ENCODE results near the gene RABL6. TPM values are rescaled to one million over a fixed set of nuclear protein-coding genes. Genes with fewer than 3 reads are reported as not detected.
"Not testable (repeated sequence)": the region's sequence is repeated elsewhere in the genome, so short reads cannot be mapped to it uniquely, and the experiment has no call there.

The RABL6 gene
- total RNA-seq, 2 experiments from 2014 or later: 96.0 to 96.2 TPM

GRCh38 chr9:136839229-136840139 lies 31.7 kb downstream of the RABL6 start:
- CTCF ChIA-PET: interaction anchor here (1.1 kb wide), 1 partner anchor 221 kb away, joined by 5 read pairs; no protein-coding TSS in a partner anchor
- peaks cover 14% of the 10 kb centered on the region for H3K4me1 Mint-ChIP-seq

GRCh38 chr9:136840140-136840876 lies 32.6 kb downstream of the RABL6 start:
- CTCF ChIA-PET: interaction anchor here (1.1 kb wide), 1 partner anchor 220 kb away, joined by 5 read pairs; no protein-coding TSS in a partner anchor
- DNase-seq: no peak
- POLR2A ChIA-PET: no interaction called here
- Mint-ChIP-seq H3K36me3 (ENCODE audit: low read depth) (peaks cover 8% of the 10 kb centered on the region), H3K27ac (no peak overlapping the region), H3K4me1 (peaks cover 16% of the 10 kb centered on the region), H3K4me3 (no peak overlapping the region), H3K27me3 (peaks cover 2% of the 10 kb centered on the region), H3K9me3 (no peaks in the 10 kb centered on the region)

More at GRCh38 chr9:136839229-136840139, 31.7 kb downstream of the RABL6 start:
- DNase-seq: no peak
- H3K4me3 Mint-ChIP-seq: no peak overlapping the region
- H3K9me3 Mint-ChIP-seq: no peaks in the 10 kb centered on the region
- no peaks in the 10 kb centered on the region for H3K27me3 Mint-ChIP-seq
- H3K27ac Mint-ChIP-seq: no peak overlapping the region
- POLR2A ChIA-PET: no interaction called here
- peaks cover 6% of the 10 kb centered on the region for H3K36me3 Mint-ChIP-seq (ENCODE audit: low read depth)

- peaks cover 5% of the 10 kb centered on the region for H3K27me3 Mint-ChIP-seq
- POLR2A ChIA-PET: interaction anchor here (0.7 to 1.8 kb wide), 3 partner anchors 34 to 245 kb away, joined by 3 to 10 read pairs (median 5); partner anchors contain the start of gene RABL6
- no peak for DNase-seq
- H3K4me3 Mint-ChIP-seq: no peak overlapping the region
- no peak overlapping the region for H3K27ac Mint-ChIP-seq
- no peaks in the 10 kb centered on the region for H3K9me3 Mint-ChIP-seq
- peaks cover 9% of the 10 kb centered on the region for H3K36me3 Mint-ChIP-seq (ENCODE audit: low read depth)
- CTCF ChIA-PET: interaction anchor here (1.1 to 2.1 kb wide), 3 partner anchors 31 to 219 kb away, joined by 5 to 9 read pairs (median 5); no protein-coding TSS in a partner anchor
- peaks cover 16% of the 10 kb centered on the region for H3K4me1 Mint-ChIP-seq
Measured at GRCh38 chr9:136840877-136841645, 33.3 kb downstream of the RABL6 start.

- Mint-ChIP-seq H3K4me1 (peaks cover 20% of the 10 kb centered on the region), H3K27ac (peak overlapping the region; percentile 64), H3K4me3 (peak overlapping the region; percentile 84), H3K36me3 (ENCODE audit: low read depth) (peaks cover 11% of the 10 kb centered on the region)
- CTCF ChIA-PET: interaction anchor here (0.8 to 2.8 kb wide), 31 partner anchors 10 to 395 kb away, joined by 3 to 34 read pairs (median 5); partner anchors contain the start of genes FUT7, PAXX, RABL6 and TMEM141
- not testable (repeated sequence) for DNase-seq, H3K27me3 Mint-ChIP-seq, H3K9me3 Mint-ChIP-seq
- POLR2A ChIA-PET: interaction anchor here (0.7 to 1.8 kb wide), 10 partner anchors 13 to 399 kb away, joined by 3 to 10 read pairs (median 4); partner anchors contain the start of genes EDF1, FBXW5, RABL6 and TUBB4B
Measured at GRCh38 chr9:136841646-136842379, 34.1 kb downstream of the RABL6 start.

- peak within 1 kb of the TSS; percentile 84 for H3K4me3 Mint-ChIP-seq
- peaks cover 24% of the 10 kb centered on the region for H3K4me1 Mint-ChIP-seq
- peak within 1 kb of the TSS; percentile 64 for H3K27ac Mint-ChIP-seq
- peak; percentile 86 for DNase-seq
- H3K36me3 Mint-ChIP-seq (ENCODE audit: low read depth): peaks cover 12% of the 10 kb centered on the region
- ChIA-PET POLR2A (interaction anchor here (1.1 to 1.8 kb wide), 11 partner anchors 13 to 398 kb away, joined by 3 to 10 read pairs (median 4); partner anchors contain the start of genes EDF1, FBXW5, RABL6 and TUBB4B), CTCF (interaction anchor here (0.7 to 2.8 kb wide), 34 partner anchors 11 to 394 kb away, joined by 3 to 34 read pairs (median 5); partner anchors contain the start of genes FUT7, PAXX, RABL6 and TMEM141)
- H3K9me3 Mint-ChIP-seq: not testable (repeated sequence)
- H3K27me3 Mint-ChIP-seq: peaks cover 11% of the 10 kb centered on the region
Measured at GRCh38 chr9:136842380-136842948, 34.7 kb downstream of the RABL6 start, which contains the start of gene AJM1. Gene AJM1 (plus strand): TSS chr9:136842478. CDS start chr9:136844415, 1,937 bp downstream.

- Mint-ChIP-seq H3K27me3 (peaks cover 18% of the 10 kb centered on the region), H3K4me3 (peak overlapping the region; percentile 56), H3K27ac (peak overlapping the region; percentile 26), H3K4me1 (peaks cover 29% of the 10 kb centered on the region), H3K36me3 (ENCODE audit: low read depth) (peaks cover 17% of the 10 kb centered on the region)
- POLR2A ChIA-PET: interaction anchor here (0.6 to 2.3 kb wide), 11 partner anchors 14 to 397 kb away, joined by 3 to 10 read pairs (median 4); partner anchors contain the start of genes EDF1, FBXW5 and TUBB4B
- DNase-seq, H3K9me3 Mint-ChIP-seq: not testable (repeated sequence)
- CTCF ChIA-PET: interaction anchor here (1.2 to 2.8 kb wide), 20 partner anchors 11 to 224 kb away, joined by 3 to 34 read pairs (median 7); partner anchors contain the start of genes FUT7, RABL6, TMEM141 and TRAF2
Measured at GRCh38 chr9:136843159-136843800, 35.5 kb downstream of the RABL6 start.

GRCh38 chr9:136843801-136844740 lies 36.3 kb downstream of the RABL6 start:
- H3K4me1 Mint-ChIP-seq: peaks cover 29% of the 10 kb centered on the region
- not testable (repeated sequence) for H3K27ac Mint-ChIP-seq, H3K9me3 Mint-ChIP-seq
- peaks cover 18% of the 10 kb centered on the region for H3K27me3 Mint-ChIP-seq
- peaks cover 17% of the 10 kb centered on the region for H3K36me3 Mint-ChIP-seq (ENCODE audit: low read depth)
- ChIA-PET POLR2A (interaction anchor here (0.8 to 2.3 kb wide), 5 partner anchors 36 to 396 kb away, joined by 3 to 6 read pairs (median 4); partner anchors contain the start of genes RABL6 and TUBB4B), CTCF (interaction anchor here (0.8 to 2.8 kb wide), 8 partner anchors 34 to 220 kb away, joined by 3 to 34 read pairs (median 6); partner anchors contain the start of genes FUT7 and RABL6)
- peak; percentile 67 for DNase-seq
- peak overlapping the region; percentile 56 for H3K4me3 Mint-ChIP-seq

- ChIA-PET POLR2A (interaction anchor here (1.5 to 2.3 kb wide), 2 partner anchors 37 to 190 kb away, joined by 5 to 6 read pairs; no protein-coding TSS in a partner anchor), CTCF (interaction anchor here (1.0 to 1.8 kb wide), 2 partner anchors 57 to 74 kb away, joined by 4 to 5 read pairs; no protein-coding TSS in a partner anchor)
- peaks cover 18% of the 10 kb centered on the region for H3K27me3 Mint-ChIP-seq
- H3K27ac Mint-ChIP-seq: peak overlapping the region; percentile 16
- peak overlapping the region; percentile 30 for H3K4me3 Mint-ChIP-seq
- H3K9me3 Mint-ChIP-seq: no peaks in the 10 kb centered on the region
- H3K4me1 Mint-ChIP-seq: peaks cover 32% of the 10 kb centered on the region
- peaks cover 18% of the 10 kb centered on the region for H3K36me3 Mint-ChIP-seq (ENCODE audit: low read depth)
- no peak for DNase-seq
Measured at GRCh38 chr9:136844761-136845464, 37.2 kb downstream of the RABL6 start.

Data from activated CD4-positive, alpha-beta memory T cell treated with anti-CD3 and anti-CD28 coated beads, Interleukin-2, amount 10 ng/mL, durations not matched to agents 7 days and 5 days (primary cell).